HG02571 (cell line): ENCODE data around the gene ARHGAP4.

Experiments
- ATAC-seq: cut with Tn5 transposase; IDR thresholded peaks from one replicate; pipeline ENCODE4 v1.9.1; 2021; ENCODE audit warnings: mild to moderate bottlenecking, moderate library complexity; ENCODE audit not compliant: unreplicated experiment

Gene ARHGAP4

DNA sequence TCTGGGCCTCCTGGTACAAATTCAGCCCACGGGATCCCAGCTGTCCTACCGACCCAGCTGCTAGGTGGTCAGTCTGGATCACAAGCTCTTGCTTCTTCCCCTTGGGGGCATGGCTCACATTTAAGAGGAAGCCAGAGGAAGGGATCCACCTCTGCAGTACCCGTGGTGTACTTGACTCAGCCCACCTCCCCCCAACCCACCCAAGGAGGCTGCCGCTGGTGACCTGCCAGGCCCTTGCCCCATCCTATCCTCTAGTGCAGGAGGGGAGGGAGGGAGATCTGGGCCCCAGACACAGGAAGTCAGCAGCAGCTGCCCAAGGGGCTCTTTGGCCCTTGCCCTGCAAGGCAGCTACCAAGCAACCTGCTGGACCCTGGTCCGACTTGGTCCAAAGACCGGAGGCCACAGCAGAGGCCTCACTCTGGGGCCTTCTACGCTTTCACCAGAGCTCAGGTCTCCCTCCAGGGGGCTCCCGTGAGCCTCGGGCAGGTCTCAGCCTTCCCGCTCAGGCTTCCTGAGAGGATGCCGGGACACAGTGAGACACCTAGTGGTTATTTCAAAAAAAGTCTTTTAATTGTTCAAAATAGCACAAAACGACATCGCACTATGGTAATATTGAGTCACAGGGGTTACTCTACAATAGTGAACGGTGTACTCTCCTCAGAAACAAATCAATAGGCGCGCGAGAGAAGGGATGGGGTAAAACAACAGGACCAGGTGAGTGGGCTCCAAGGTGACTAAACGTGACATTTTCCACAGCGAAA lies 21.1 kb upstream of the ARHGAP4 start:
- ATAC-seq, result peak; percentile 55

DNA sequence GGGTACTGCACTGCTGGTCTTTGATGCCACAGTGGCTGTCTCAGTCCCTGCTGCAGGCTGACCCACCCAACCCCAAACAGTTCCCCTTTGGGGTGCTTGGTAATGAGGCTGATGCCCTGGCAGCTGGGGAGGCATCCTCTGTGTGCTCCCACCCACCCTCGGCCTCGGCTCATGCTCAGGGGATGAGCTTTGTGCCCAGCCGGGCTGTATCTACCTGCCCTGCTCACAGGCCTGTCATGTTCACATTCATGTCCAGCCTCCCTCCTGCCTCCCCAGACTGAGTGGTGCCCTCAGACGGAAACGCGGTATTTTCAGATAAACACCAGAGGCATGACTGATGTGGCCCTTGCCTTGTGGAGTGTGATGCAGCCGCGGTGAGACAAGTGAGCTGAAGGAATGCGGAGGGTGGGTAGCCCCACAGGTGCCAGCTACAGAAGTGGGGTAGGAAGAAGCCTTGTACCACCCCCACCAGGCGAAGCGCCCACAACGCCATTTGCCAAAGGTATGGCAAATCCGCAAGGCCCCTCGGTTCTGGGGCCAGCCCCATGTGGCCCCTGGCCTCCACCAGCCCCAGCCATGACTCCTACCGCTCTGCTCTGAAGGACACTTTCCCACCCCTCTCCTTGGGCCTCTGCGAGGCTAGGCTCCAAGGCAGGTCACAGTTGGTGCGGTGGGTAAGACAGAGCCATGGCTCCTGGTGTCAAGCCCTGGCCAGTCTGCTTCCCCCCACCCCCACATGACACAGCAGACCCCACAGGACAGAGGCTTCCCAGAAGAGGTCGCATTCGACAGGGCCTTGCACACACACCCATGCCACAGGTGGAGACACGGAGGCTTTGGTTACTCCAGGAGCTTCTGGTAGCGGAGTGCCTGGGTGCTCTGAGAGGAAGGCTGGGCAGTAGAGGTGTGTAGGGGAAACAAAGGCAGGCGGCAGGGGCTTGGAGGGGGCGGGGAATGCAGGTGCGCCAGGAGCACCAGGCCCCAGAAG lies 20.2 kb upstream of the ARHGAP4 start:
- ATAC-seq, result no peak

DNA sequence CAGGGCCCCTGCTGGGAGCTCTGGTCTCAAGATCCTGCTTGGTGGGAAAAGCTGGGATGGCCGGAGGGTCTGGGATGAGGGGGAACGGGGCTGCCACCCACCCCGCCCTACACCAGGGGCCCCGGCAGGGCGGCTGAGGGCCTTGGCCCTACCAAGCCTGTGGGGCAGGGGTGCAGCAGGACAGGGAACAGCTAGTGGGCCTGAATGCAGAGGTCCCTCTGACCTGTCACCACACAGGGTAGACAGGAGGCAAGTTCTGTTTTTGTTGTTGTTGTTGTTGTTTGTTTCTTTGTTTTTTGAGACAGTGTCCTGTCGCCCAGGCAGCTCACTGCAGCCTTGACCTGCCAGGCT lies 18.7 kb upstream of the ARHGAP4 start:
- no peak for ATAC-seq

DNA sequence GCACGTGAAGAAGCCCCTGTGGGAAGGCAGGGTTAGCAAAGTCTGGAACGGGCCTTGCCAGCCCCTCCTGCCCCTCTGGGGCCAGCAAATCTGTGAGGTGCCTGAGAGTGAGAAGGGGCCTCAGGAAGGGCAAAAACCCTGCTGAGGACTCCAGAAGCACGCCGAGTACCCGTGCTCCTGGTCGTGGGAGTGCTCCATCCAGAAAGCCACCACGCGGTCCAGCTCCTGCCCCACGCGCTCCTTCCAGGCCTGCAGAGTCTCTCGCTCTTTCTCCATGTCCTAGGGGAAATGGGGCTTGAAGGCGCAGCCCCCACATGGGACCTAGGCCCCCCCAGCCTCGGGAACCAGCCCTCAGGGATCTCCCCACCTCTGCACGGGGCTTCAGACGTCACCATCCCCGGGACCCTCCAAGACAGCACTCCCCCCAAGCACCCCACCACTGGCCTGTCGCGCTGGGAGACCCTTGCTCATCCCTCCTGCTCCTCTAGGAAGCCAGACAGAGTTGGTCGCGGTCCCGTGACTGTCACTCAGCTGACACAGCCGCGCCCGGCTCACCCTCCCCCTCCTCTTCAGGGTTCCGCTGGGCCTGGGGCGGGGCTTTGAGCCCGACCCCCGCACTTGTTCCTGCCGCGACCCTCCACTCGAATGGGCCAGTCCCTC lies 18.2 kb upstream of the ARHGAP4 start, which contains the start of gene RENBP:
TSS of gene RENBP (minus strand) at position 504 of the 660 bp plus-strand sequence. CDS start at position 471, 33 bp downstream.
- no peak for ATAC-seq

DNA sequence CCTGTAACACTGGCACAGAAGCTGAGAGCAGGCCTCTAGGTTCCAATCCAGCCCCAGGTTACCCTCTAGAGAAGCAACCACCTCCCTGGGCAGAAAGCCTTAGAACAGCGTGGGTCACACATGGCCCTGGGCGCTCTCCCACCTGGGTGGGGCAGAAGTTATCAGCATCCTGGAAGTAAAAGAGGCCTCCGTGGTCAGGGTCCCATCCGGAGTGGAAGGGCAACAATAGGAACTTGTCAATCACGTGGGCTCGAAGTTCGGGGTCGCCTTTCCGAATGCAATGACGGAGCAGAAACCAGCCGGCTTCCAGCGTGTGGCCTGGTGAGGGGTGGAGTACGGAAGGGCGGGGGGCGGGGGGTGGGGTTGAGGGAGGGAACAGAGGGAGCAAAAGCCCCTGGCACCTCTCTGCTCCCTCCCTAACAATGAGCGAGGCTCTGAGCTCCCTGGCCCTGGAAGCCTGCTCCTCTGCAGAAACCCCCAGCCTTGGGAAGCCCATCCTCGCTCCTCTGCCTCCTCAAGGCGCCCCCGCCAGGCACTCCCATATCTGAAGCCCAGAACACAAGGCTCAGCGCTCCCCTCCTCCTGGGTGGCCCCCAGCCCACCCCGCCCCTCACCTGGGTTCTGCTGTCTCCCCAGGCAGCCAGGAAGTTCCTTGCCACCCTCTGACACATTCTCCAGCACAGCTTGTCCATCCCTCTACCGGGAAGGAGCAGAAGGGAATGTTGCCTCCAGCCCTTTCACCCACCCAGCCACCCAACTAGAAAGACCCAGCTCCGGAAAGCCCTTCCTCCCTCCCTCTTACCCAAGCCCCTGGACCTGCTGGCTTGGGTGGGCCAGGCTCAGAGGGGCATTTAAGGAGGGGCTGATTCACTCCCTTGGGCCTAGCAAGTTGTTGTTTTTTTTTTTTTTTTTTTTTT lies 15.5 kb upstream of the ARHGAP4 start:
- no peak for ATAC-seq

DNA sequence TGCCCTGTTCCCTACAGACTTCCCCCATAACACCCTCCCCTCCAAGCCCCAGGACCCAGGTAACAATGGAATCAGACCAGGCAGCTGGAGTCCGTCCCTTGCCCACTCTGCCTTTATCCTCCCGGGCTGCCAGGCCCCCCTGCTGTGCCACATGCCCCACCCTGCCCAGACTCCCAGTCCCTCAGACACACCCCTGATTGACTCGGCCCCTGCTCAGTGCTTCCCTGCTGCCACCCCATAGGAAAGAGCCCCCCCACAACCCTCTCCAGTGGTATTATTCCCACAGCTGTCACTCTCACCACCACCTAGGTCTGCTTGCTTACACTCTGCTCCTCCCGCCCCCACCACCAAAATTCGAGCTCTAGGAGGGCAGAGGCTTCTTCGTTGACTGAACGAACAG lies 13.5 kb upstream of the ARHGAP4 start:
- no peak for ATAC-seq

DNA sequence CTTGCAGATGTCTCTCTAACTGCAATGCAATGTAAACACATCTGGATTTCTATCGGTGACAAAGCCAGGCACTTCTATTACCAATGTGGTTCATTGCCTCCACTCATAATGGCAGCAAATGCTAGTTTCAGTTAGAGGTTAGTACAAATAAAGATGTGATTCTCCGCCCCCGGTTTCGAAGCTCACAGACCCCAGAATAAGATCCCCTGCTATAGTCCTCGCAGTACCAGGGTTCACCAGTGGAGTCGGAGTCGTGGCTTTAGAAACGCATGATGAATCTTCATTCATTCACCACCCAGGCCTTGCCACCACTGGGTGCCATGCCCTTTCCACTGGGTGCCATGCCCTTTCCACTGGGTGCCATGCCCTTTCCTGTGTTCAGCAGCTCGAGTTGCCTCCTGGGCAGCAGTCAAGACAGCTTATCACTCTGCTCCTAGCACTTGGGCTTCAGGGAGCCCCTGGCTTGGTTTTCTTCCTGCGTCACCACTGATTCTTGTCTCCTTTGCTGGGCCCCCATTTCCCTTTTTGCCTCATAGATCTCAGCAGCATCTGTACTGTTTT lies 12.2 kb upstream of the ARHGAP4 start:
- ATAC-seq, result no peak

DNA sequence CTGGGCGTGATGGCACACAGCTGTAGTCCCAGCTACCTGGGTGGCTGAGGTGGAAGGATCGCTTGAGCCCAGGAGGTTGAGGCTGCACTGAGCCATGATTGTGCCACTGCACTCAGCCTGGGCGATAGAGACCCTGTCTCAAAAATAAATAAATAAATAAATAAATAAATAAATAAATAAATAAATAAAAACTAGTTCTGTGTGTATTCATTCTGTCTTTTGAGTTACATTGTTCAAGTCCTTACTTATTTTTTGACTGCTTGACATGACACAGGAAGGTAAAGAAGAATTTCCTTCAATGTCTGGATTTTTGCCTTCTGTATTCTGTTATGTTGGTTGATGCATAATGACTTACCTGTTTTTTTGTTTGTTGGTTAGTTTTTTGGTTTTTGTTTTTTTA lies 11.0 kb upstream of the ARHGAP4 start:
- ATAC-seq, result no peak

DNA sequence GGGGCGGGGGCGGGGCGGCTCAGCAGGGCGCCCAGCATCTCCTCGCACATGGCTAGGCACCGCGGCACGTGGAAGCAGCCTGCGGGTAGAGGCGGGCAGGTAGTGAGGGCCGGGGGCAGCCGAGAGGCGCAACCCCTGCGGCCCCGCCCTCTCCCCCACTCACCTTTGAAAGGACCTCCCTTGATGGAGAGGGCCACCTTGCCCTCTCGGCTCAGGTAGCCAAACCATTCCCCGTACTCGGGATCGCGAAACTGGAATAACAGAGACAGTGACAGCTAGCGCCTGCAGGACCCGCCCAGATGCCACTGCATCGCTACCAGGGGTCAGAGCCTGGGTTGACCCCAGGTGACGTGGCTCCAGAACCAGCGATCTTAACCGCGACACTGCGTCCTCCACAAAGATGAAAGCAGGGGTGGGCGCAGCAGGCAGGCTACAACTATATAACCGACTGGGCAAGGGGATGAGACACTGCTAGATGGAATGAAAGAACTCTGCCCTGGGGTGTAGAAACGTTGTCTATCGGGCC lies 9.3 kb upstream of the ARHGAP4 start:
- no peak for ATAC-seq

DNA sequence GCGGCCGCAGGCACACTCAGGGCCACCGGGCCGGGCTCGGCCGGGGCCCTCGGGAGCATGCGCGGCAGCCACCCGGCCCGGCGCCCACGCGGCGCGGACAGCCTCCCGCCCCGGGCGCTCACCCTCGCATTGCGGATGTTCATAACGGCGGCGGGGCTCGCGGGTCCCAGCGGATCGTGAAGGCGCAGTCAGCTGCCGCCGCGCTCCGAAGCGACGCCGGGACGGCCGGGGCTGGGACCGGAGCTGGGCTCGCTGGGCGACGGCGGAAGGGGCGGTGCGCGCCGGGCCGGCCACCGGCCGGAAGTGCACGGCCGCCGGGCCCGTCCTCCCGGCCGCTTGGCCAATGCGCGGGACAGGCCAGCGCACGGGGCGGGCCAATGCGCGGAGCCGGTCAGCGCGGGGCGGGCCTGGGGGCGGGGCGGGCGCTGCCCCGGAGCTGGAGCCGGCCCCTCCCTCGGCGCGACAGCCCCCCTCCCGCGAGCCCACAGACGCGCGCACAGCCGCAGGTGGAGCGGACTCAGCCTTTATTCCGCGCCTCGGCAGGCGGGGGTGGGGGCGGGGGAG lies 8.8 kb upstream of the ARHGAP4 start, which contains the start of gene NAA10:
TSS of gene NAA10 (minus strand) at position 276 of the 564 bp plus-strand sequence. CDS start at position 143, 133 bp downstream.
- peak; percentile 86 for ATAC-seq

DNA sequence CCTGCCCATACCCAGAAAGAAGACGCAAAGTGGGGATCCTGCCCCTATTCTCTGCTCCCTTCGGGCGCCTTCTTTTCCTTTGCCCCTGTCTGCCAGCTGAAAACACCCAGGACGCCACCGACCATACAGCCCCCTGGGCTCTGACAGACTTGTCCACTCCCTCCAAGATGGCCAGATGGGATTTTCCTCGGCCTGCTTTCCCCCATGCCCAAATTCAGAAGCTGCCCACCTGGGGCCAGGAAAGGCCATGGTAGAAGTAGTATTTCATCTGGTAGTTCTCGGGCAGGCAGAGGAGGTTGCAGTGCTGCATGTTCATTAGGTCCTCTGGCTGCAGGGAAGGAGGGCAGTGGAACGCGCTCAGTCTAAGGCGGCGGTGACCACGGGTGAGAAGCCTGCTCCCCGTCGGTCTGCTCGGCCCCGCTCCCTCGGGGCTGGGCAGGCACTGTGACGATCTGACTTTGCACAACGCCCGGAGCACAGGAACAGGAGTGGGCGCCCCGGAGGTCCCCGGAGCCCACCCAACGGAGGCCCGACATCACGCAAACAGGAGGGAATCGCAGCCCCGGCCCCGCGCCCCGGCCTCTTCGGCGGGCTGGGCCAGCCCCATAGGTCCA lies 8.2 kb upstream of the ARHGAP4 start:
- peak; percentile 8 for ATAC-seq

DNA sequence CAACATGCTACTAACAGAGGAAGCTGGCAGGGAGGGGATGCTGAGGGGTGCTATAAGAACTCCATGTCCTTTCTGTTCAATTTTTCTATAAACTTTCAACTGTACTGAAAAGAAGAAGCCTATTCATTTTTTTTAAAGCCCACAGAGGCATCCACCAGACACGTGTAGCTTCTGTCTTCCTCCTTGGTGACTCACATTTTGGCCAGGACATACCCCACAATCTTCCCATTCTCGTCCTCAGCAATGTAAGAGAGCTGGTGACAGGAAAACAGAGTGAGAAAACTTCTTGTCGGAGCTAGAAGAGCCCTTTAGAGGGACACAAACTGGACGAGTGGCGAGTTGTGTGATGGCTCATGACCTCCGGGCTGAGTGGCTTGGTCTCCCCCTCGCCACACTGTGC lies 7.7 kb upstream of the ARHGAP4 start:
- ATAC-seq, result no peak

DNA sequence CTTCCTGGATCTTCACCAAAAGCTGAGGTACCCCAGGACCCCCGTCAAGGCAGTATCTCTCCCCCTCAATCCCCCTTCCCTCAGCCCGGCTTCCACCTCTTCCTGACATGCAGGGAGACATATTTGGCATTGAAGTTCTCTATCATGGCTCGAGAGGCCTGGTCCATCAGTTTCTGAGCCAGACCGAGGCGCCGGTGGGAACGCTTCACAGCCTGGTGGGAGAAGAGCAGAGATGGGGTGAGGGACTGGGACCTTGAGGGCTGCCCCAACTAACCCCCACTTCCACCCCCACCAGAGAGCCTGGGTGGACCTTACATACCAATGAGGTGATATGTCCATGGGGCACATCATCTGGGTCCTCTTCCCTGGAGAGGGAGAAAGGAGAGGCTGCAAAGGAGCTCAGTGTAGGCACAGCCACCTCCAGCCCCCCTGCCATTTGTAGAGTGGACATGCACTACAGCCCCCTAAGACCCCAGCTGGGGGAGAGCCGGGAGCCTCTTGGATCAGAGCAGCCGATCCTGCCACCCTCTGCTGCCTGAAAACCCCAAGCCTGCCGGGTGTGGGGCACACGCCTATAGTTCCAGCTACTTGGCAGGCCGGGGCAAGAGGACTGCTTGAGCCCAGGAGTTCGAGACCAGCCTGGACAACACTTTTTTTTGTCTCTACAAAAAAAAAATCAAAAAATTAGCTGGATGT lies 6.3 kb upstream of the ARHGAP4 start:
- ATAC-seq, result no peak

DNA sequence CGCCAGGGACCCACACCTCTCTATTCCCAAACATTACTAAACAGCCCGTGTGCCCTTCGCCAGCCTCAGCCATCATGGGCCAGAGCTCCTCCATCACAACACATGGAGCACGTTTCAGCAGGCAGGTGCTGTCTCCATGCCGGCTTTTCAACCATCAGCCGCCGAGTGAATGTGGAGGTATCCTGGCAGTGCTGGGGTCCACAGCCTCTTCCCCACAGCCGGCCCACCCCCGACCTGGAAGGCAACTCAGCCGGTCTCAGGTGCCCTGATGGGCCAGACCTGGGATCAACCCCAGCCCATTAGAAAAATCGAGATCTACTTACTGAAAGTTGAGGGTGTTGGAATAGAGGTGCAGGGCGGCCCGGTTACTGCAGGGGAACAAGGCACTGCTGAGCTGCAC lies 5.7 kb upstream of the ARHGAP4 start:
- ATAC-seq, result no peak

DNA sequence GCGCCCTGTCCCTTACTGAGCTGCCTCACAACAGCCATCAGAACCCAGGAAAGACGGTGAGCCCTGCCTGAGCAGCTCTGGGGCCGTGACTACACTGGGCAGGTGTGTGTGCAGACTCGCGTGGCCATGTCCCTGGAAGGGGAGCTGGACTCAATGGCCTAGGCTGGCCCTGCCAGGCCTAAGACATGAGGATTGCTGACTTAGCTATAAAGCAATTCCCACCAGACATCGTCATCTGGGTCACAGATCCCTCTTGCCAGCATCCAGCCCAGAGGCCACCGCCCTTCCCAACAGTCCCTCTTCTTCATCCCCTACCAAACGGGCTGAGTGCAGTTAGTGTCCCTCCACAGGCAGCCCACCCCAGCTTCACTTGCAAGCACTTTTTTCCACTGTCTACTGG lies 5.1 kb upstream of the ARHGAP4 start:
- ATAC-seq, result no peak

DNA sequence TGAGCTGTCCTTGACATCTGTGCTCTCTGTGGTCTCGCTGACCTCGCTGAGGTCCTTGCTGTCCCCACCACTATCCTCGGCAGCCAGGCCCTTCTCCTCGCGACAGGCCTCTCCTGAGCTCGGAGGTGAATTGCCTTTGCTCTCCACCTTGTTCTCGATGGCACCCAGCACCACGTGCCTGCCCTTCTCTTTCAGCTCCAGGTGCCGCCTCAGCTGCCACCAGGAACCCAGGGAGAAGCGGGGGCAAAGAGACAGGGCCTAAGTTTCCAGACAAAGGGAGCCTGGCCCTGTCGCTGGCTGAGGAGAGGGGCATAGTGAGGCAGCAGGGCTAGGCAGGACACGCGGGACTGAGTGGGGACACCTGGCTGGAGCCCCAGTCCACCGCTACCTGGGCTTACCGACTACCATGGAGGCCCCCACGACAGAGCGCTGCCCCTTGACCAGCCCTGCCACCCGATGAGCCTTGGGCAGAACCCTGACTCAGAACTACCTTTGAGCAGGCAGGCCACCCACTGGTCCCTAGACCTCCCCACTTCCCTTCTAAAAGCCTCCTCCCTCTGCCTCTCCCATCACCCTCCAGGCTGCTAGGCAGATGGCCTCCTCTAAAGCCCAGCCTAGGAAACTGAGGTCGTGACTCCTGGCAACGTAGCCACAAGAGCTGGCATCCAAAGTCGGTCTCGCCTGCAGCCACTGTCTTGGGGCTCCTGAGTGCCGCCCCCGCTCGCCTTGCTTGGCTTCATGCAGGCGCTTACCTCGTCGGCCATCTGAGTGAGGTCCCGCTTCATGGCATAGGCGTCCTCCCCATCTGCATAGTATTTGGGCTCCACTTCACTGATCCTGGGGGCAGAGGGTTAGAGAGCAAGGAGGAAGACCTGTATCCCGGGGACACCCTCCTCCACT lies 4.2 kb upstream of the ARHGAP4 start:
- ATAC-seq, result no peak

DNA sequence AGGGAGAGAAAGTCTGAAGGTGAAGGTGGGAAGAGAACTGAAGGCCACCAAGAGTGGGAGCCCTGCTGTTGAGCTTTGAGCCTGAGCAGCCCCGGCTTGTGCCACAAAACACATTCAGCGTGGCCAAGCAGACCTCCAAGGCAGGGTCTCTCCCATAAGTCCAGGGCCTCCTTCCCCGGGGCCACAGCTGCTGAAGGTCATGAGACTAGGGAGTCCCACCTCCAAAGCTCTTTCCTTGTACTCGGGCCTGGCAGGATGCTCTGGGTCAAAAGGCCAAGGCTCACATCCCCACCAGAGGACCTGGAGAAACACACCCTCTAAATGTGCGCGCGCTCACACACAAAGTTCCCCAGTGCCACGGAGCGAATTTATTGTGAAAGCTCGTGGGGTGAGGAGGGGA lies 3.5 kb upstream of the ARHGAP4 start:
- ATAC-seq, result no peak
